ENCODE measurements around the gene EXTL2. TPM values are rescaled to one million over a fixed set of nuclear protein-coding genes. Genes with fewer than 3 reads are reported as not detected.
"Not testable (repeated sequence)": the region's sequence is repeated elsewhere in the genome, so short reads cannot be mapped to it uniquely, and the experiment has no call there.

The EXTL2 gene
- polyA plus RNA-seq = 2.6 TPM

GRCh38 chr1:100894603-100895539 is at the start of gene EXTL2:
Gene EXTL2, minus strand, starts transcription at chr1:100894842. Its CDS starts 6,085 bp downstream, at chr1:100888757.
- H3K4me1 Mint-ChIP-seq = peaks cover 13 to 25% (median 13%) of the 10 kb centered on the region in 3 donors
- H3K4me3 Mint-ChIP-seq = peak within 1 kb of the TSS; percentile 97 to 100 (median 100)
- no peaks in the 10 kb centered on the region for H3K27me3 Mint-ChIP-seq
- peaks cover 3% of the 10 kb centered on the region for H3K36me3 Mint-ChIP-seq
- H3K9me3 Mint-ChIP-seq = peaks cover 0 to 7% (median 1%) of the 10 kb centered on the region in 3 donors
- H3K27ac Mint-ChIP-seq = peak within 1 kb of the TSS; percentile 99 to 100 (median 100)

- peaks cover 18 to 31% (median 28%) of the 10 kb centered on the region in 3 donors for H3K4me1 Mint-ChIP-seq
- H3K27ac Mint-ChIP-seq = peak overlapping the region in 2 of 3 donors; percentile 67 to 85
- no peak overlapping the region for H3K4me3 Mint-ChIP-seq
- H3K27me3 Mint-ChIP-seq = no peaks in the 10 kb centered on the region
- peaks cover 6 to 19% (median 6%) of the 10 kb centered on the region in 3 donors for H3K9me3 Mint-ChIP-seq
- H3K36me3 Mint-ChIP-seq = peaks cover 43% of the 10 kb centered on the region
Measured at GRCh38 chr1:100943533-100943932, 48.9 kb upstream of the EXTL2 start.

GRCh38 chr1:100942304-100943046 is 47.8 kb upstream of the EXTL2 start:
- Mint-ChIP-seq H3K36me3 (peaks cover 40% of the 10 kb centered on the region), H3K4me1 (peaks cover 15 to 29% (median 24%) of the 10 kb centered on the region in 3 donors), H3K27me3 (no peaks in the 10 kb centered on the region), H3K4me3 (no peak overlapping the region), H3K27ac (peak overlapping the region in 2 of 3 donors; percentile 82 to 85), H3K9me3 (peaks cover 6 to 16% (median 6%) of the 10 kb centered on the region in 3 donors)

GRCh38 chr1:100941580-100942216 is 47.1 kb upstream of the EXTL2 start:
- peak overlapping the region in 2 of 3 donors; percentile 78 to 82 for H3K27ac Mint-ChIP-seq
- peaks cover 15 to 23% (median 19%) of the 10 kb centered on the region in 3 donors for H3K4me1 Mint-ChIP-seq
- H3K36me3 Mint-ChIP-seq = peaks cover 37% of the 10 kb centered on the region
- no peaks in the 10 kb centered on the region for H3K27me3 Mint-ChIP-seq
- H3K9me3 Mint-ChIP-seq = peaks cover 0 to 9% (median 1%) of the 10 kb centered on the region in 3 donors
- H3K4me3 Mint-ChIP-seq = peak overlapping the region in 2 of 4 donors; percentile 1 to 34

GRCh38 chr1:100941098-100941527 is 46.5 kb upstream of the EXTL2 start:
- Mint-ChIP-seq H3K27me3 (no peaks in the 10 kb centered on the region), H3K36me3 (peaks cover 39% of the 10 kb centered on the region), H3K27ac (peak overlapping the region in 2 of 3 donors; percentile 78 to 82), H3K4me3 (peak overlapping the region in 2 of 4 donors; percentile 18 to 78), H3K4me1 (peaks cover 12 to 23% (median 19%) of the 10 kb centered on the region in 3 donors), H3K9me3 (peaks cover 0 to 6% (median 0%) of the 10 kb centered on the region in 3 donors)

- no peak overlapping the region for H3K27ac Mint-ChIP-seq
Measured at GRCh38 chr1:100936194-100936967, 41.7 kb upstream of the EXTL2 start.

GRCh38 chr1:100933555-100933954 is 38.9 kb upstream of the EXTL2 start:
- Mint-ChIP-seq H3K4me1 (peaks cover 9 to 25% (median 21%) of the 10 kb centered on the region in 3 donors), H3K36me3 (peaks cover 20% of the 10 kb centered on the region)
- H3K27ac Mint-ChIP-seq, H3K4me3 Mint-ChIP-seq, H3K9me3 Mint-ChIP-seq, H3K27me3 Mint-ChIP-seq: not testable (repeated sequence)

More at GRCh38 chr1:100936194-100936967, 41.7 kb upstream of the EXTL2 start:
- Mint-ChIP-seq H3K9me3 (no peaks in the 10 kb centered on the region), H3K36me3 (peaks cover 28% of the 10 kb centered on the region), H3K4me1 (peaks cover 8 to 18% (median 11%) of the 10 kb centered on the region in 3 donors), H3K27me3 (no peaks in the 10 kb centered on the region), H3K4me3 (no peak overlapping the region)

GRCh38 chr1:100931716-100932115 is 37.1 kb upstream of the EXTL2 start:
- Mint-ChIP-seq H3K27ac (no peak overlapping the region), H3K4me3 (no peak overlapping the region), H3K9me3 (no peaks in the 10 kb centered on the region), H3K27me3 (no peaks in the 10 kb centered on the region), H3K4me1 (peaks cover 9 to 25% (median 21%) of the 10 kb centered on the region in 3 donors), H3K36me3 (peaks cover 16% of the 10 kb centered on the region)

GRCh38 chr1:100930494-100930893 is 35.9 kb upstream of the EXTL2 start:
- Mint-ChIP-seq H3K4me3 (peak overlapping the region in 1 of 4 donors; percentile 37), H3K9me3 (no peaks in the 10 kb centered on the region), H3K27me3 (no peaks in the 10 kb centered on the region), H3K36me3 (peaks cover 9% of the 10 kb centered on the region), H3K4me1 (peaks cover 9 to 26% (median 26%) of the 10 kb centered on the region in 3 donors), H3K27ac (no peak overlapping the region)

- H3K4me3 Mint-ChIP-seq = no peak overlapping the region
- H3K9me3 Mint-ChIP-seq = no peaks in the 10 kb centered on the region
- H3K4me1 Mint-ChIP-seq = peaks cover 13 to 33% (median 27%) of the 10 kb centered on the region in 3 donors
- peaks cover 3% of the 10 kb centered on the region for H3K36me3 Mint-ChIP-seq
- no peak overlapping the region for H3K27ac Mint-ChIP-seq
- H3K27me3 Mint-ChIP-seq = no peaks in the 10 kb centered on the region
Measured at GRCh38 chr1:100928128-100928527, 33.5 kb upstream of the EXTL2 start.

GRCh38 chr1:100927276-100927675 is 32.6 kb upstream of the EXTL2 start:
- Mint-ChIP-seq H3K4me1 (peaks cover 13 to 29% (median 28%) of the 10 kb centered on the region in 3 donors), H3K36me3 (peaks cover 3% of the 10 kb centered on the region), H3K9me3 (no peaks in the 10 kb centered on the region), H3K4me3 (no peak overlapping the region), H3K27ac (no peak overlapping the region), H3K27me3 (no peaks in the 10 kb centered on the region)

GRCh38 chr1:100926240-100926639 is 31.6 kb upstream of the EXTL2 start:
- H3K36me3 Mint-ChIP-seq = peaks cover 3% of the 10 kb centered on the region
- H3K4me3 Mint-ChIP-seq = no peak overlapping the region
- H3K9me3 Mint-ChIP-seq = no peaks in the 10 kb centered on the region
- peaks cover 10 to 22% (median 22%) of the 10 kb centered on the region in 3 donors for H3K4me1 Mint-ChIP-seq
- no peak overlapping the region for H3K27ac Mint-ChIP-seq
- H3K27me3 Mint-ChIP-seq = no peaks in the 10 kb centered on the region

GRCh38 chr1:100924991-100925390 is 30.3 kb upstream of the EXTL2 start:
- Mint-ChIP-seq H3K27ac (peak overlapping the region in 1 of 3 donors; percentile 63), H3K27me3 (no peaks in the 10 kb centered on the region), H3K36me3 (peaks cover 3% of the 10 kb centered on the region), H3K9me3 (no peaks in the 10 kb centered on the region), H3K4me1 (peaks cover 8 to 18% (median 17%) of the 10 kb centered on the region in 3 donors), H3K4me3 (no peak overlapping the region)

- peaks cover 9 to 20% (median 13%) of the 10 kb centered on the region in 3 donors for H3K4me1 Mint-ChIP-seq
Measured at GRCh38 chr1:100924212-100924611, 29.6 kb upstream of the EXTL2 start.

More at GRCh38 chr1:100924212-100924611, 29.6 kb upstream of the EXTL2 start:
- H3K4me3 Mint-ChIP-seq = no peak overlapping the region
- H3K36me3 Mint-ChIP-seq = peaks cover 3% of the 10 kb centered on the region
- no peaks in the 10 kb centered on the region for H3K27me3 Mint-ChIP-seq
- H3K9me3 Mint-ChIP-seq = no peaks in the 10 kb centered on the region
- H3K27ac Mint-ChIP-seq = peak overlapping the region; percentile 9 to 84 (median 31)
